Measurements from ENCODE around the gene TBATA. TPM values are rescaled to one million over a fixed set of nuclear protein-coding genes. Genes with fewer than 3 reads are reported as not detected.

Gene TBATA
- total RNA-seq, 1 experiment from 2014 or later, result not detected

DNA sequence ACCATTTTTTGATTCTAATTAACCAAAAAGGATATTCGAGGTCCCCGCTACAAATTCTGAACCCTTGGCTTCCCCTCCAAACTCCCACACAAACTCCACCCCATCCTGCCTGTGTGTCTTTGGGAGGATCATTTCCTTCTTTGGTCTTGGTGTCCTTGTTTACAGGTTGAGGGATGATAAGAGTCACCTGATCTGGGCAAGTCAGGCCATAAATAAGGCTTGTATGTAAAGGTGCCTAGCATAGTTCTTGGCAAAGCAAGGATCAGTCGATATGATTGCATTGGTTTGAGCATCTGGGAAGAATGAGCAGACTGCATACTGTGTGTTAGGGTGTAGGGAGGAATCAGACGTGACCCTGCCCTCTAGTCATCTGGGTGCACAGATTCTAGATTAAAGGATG lies 28.9 kb upstream of the TBATA start:
- no peak for ATAC-seq
- TF ChIP-seq EZH2 (IDR thresholded peaks at IDR 0.05; ENCODE audit: low read length, unreplicated experiment) (no peak), EZH2phosphoT487 (IDR thresholded peaks at IDR 0.05; ENCODE audit: borderline replicate concordance, low read length) (no peak)
- TF ChIP-seq, protein P1, sequence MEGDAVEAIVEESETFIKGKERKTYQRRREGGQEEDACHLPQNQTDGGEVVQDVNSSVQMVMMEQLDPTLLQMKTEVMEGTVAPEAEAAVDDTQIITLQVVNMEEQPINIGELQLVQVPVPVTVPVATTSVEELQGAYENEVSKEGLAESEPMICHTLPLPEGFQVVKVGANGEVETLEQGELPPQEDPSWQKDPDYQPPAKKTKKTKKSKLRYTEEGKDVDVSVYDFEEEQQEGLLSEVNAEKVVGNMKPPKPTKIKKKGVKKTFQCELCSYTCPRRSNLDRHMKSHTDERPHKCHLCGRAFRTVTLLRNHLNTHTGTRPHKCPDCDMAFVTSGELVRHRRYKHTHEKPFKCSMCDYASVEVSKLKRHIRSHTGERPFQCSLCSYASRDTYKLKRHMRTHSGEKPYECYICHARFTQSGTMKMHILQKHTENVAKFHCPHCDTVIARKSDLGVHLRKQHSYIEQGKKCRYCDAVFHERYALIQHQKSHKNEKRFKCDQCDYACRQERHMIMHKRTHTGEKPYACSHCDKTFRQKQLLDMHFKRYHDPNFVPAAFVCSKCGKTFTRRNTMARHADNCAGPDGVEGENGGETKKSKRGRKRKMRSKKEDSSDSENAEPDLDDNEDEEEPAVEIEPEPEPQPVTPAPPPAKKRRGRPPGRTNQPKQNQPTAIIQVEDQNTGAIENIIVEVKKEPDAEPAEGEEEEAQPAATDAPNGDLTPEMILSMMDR (conservative IDR thresholded peaks at IDR 0.05; ENCODE audit: low read depth, low read length), result no peak
- Histone ChIP-seq H3F3A (ENCODE audit: low read length, unreplicated experiment) (no peaks in the 10 kb centered on the region), H3K79me2 (ENCODE audit: low read length) (peaks cover 26% of the 10 kb centered on the region), H4K20me1 (ENCODE audit: low read length) (no peaks in the 10 kb centered on the region), H3K4me1 (ENCODE audit: insufficient read depth, low read length) (peaks cover 27% of the 10 kb centered on the region), H3K9me2 (replicated peaks; ENCODE audit: low read length) (no peaks in the 10 kb centered on the region), H3K36me3 (ENCODE audit: low read depth, low read length) (peaks cover 15% of the 10 kb centered on the region), H3K4me3 (ENCODE audit: low read length) (no peak overlapping the region), H2AFZ (ENCODE audit: low read length) (no peak overlapping the region), H3K27me3 (ENCODE audit: low read length) (no peaks in the 10 kb centered on the region), H3K4me2 (ENCODE audit: low read length) (no peak overlapping the region), H3K9ac (ENCODE audit: low read length) (no peak overlapping the region), H3K9me3 (ENCODE audit: low read length) (no peaks in the 10 kb centered on the region), H3K27ac (ENCODE audit: low read length) (no peak overlapping the region)
- ChIA-PET CTCF (interaction anchor here (1.0 kb wide), 1 partner anchor 53 kb away, joined by 4 read pairs; no protein-coding TSS in a partner anchor), POLR2A (ENCODE audit: unreplicated experiment) (no interaction called here)
- intact Hi-C loops (cut with micrococcal nuclease), result no loop called here
- BruUV-seq (replicated peaks), result no TSS peak
- no peak for DNase-seq

DNA sequence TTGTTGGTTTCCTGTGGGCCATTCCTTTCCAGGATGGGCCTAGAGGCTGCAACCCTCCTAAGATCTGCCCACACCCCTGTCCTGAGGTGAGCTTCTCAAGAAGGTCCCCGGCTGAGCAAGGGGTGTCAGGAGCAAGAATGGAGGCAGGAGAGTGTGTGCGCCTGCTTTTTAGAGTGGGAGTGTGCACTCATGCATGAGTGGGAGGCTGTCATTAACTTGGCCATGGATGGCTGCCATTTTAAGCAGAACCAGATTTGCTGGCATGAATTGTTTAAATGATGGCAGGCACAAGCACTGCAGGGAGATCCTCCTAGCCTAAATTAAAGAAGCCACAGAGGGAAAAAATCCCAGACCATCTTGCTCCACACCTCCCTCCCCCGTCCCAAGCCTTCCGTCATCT lies 27.6 kb upstream of the TBATA start:
- ChIA-PET POLR2A (ENCODE audit: unreplicated experiment) (no interaction called here), CTCF (no interaction called here)
- H3K27ac ChIP-seq (ENCODE audit: low read length), result no peak overlapping the region
- intact Hi-C loops (cut with micrococcal nuclease), result no loop called here
- H3K4me1 ChIP-seq (ENCODE audit: insufficient read depth, low read length), result peaks cover 38% of the 10 kb centered on the region
- H3K4me3 ChIP-seq (ENCODE audit: low read length), result no peak overlapping the region
- H3K9me3 ChIP-seq (ENCODE audit: low read length), result no peaks in the 10 kb centered on the region
- no peaks in the 10 kb centered on the region for H3K9me2 ChIP-seq (replicated peaks; ENCODE audit: low read length)
- ATAC-seq, result no peak
- TF ChIP-seq, protein P1 (conservative IDR thresholded peaks at IDR 0.05; ENCODE audit: low read depth, low read length), result no peak
- TF ChIP-seq EZH2phosphoT487 (IDR thresholded peaks at IDR 0.05; ENCODE audit: borderline replicate concordance, low read length), result no peak
- TF ChIP-seq EZH2 (IDR thresholded peaks at IDR 0.05; ENCODE audit: low read length, unreplicated experiment), result no peak
- H3K9ac ChIP-seq (ENCODE audit: low read length), result no peak overlapping the region
- H3K79me2 ChIP-seq (ENCODE audit: low read length), result peaks cover 13% of the 10 kb centered on the region
- no peaks in the 10 kb centered on the region for H3K27me3 ChIP-seq (ENCODE audit: low read length)
- DNase-seq, result no peak
- H3K4me2 ChIP-seq (ENCODE audit: low read length), result no peak overlapping the region
- BruUV-seq (replicated peaks), result no TSS peak
- no peak overlapping the region for H2AFZ ChIP-seq (ENCODE audit: low read length)
- no peaks in the 10 kb centered on the region for H4K20me1 ChIP-seq (ENCODE audit: low read length)
- H3F3A ChIP-seq (ENCODE audit: low read length, unreplicated experiment), result no peaks in the 10 kb centered on the region
- peaks cover 5% of the 10 kb centered on the region for H3K36me3 ChIP-seq (ENCODE audit: low read depth, low read length)

DNA sequence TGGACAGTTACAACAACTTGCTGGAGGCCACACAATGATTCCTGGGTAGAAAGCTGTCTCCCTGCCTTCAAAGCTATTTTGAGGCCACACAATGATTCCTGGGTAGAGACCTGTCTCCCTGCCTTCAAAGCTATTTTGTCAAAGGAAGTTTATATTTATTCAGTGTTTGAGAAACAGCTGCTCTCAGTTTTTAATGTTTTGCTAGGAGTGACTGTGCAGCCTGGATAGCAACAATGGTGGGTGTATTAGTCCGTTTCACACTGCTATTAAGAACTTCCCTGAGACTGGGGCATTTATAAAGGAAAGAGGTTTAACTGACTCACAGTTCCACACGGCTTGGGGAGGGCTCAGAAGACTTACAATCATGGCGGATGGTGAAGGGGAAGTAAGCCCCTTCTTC lies 26.7 kb upstream of the TBATA start:
- H3K9me3 ChIP-seq (ENCODE audit: low read length), result no peaks in the 10 kb centered on the region
- H2AFZ ChIP-seq (ENCODE audit: low read length), result no peak overlapping the region
- no peak overlapping the region for H3K4me2 ChIP-seq (ENCODE audit: low read length)
- peaks cover 38% of the 10 kb centered on the region for H3K4me1 ChIP-seq (ENCODE audit: insufficient read depth, low read length)
- no peak for DNase-seq
- H4K20me1 ChIP-seq (ENCODE audit: low read length), result no peaks in the 10 kb centered on the region
- H3K9ac ChIP-seq (ENCODE audit: low read length), result no peak overlapping the region
- ChIA-PET POLR2A (ENCODE audit: unreplicated experiment) (no interaction called here), CTCF (no interaction called here)
- peaks cover 4% of the 10 kb centered on the region for H3K79me2 ChIP-seq (ENCODE audit: low read length)
- H3K27ac ChIP-seq (ENCODE audit: low read length), result no peak overlapping the region
- H3K4me3 ChIP-seq (ENCODE audit: low read length), result no peak overlapping the region
- H3F3A ChIP-seq (ENCODE audit: low read length, unreplicated experiment), result peaks cover 4% of the 10 kb centered on the region
- no TSS peak for BruUV-seq (replicated peaks)
- no peaks in the 10 kb centered on the region for H3K27me3 ChIP-seq (ENCODE audit: low read length)
- no peaks in the 10 kb centered on the region for H3K36me3 ChIP-seq (ENCODE audit: low read depth, low read length)
- no peaks in the 10 kb centered on the region for H3K9me2 ChIP-seq (replicated peaks; ENCODE audit: low read length)
- ATAC-seq, result no peak
- intact Hi-C loops (cut with micrococcal nuclease), result no loop called here
- TF ChIP-seq, protein P1 (conservative IDR thresholded peaks at IDR 0.05; ENCODE audit: low read depth, low read length), result no peak
- TF ChIP-seq EZH2 (IDR thresholded peaks at IDR 0.05; ENCODE audit: low read length, unreplicated experiment) (no peak), EZH2phosphoT487 (IDR thresholded peaks at IDR 0.05; ENCODE audit: borderline replicate concordance, low read length) (no peak)

Data from PC-3 (cell line).